Activated effector memory CD4-positive, alpha-beta T cell treated with anti-CD3 and anti-CD28 coated beads, Interleukin-2, amount 50 U/mL, for 16 hours (primary cell): ENCODE measurements around the gene USP4.
"Not testable (repeated sequence)": the region's sequence is repeated elsewhere in the genome, so short reads cannot be mapped to it uniquely, and the experiment has no call there.

Source experiments
- DNase-seq: peaks from one replicate; pipeline ENCODE4 v3.0.0-alpha.2; 2020

USP4 gene, protein sequence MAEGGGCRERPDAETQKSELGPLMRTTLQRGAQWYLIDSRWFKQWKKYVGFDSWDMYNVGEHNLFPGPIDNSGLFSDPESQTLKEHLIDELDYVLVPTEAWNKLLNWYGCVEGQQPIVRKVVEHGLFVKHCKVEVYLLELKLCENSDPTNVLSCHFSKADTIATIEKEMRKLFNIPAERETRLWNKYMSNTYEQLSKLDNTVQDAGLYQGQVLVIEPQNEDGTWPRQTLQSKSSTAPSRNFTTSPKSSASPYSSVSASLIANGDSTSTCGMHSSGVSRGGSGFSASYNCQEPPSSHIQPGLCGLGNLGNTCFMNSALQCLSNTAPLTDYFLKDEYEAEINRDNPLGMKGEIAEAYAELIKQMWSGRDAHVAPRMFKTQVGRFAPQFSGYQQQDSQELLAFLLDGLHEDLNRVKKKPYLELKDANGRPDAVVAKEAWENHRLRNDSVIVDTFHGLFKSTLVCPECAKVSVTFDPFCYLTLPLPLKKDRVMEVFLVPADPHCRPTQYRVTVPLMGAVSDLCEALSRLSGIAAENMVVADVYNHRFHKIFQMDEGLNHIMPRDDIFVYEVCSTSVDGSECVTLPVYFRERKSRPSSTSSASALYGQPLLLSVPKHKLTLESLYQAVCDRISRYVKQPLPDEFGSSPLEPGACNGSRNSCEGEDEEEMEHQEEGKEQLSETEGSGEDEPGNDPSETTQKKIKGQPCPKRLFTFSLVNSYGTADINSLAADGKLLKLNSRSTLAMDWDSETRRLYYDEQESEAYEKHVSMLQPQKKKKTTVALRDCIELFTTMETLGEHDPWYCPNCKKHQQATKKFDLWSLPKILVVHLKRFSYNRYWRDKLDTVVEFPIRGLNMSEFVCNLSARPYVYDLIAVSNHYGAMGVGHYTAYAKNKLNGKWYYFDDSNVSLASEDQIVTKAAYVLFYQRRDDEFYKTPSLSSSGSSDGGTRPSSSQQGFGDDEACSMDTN

DNA sequence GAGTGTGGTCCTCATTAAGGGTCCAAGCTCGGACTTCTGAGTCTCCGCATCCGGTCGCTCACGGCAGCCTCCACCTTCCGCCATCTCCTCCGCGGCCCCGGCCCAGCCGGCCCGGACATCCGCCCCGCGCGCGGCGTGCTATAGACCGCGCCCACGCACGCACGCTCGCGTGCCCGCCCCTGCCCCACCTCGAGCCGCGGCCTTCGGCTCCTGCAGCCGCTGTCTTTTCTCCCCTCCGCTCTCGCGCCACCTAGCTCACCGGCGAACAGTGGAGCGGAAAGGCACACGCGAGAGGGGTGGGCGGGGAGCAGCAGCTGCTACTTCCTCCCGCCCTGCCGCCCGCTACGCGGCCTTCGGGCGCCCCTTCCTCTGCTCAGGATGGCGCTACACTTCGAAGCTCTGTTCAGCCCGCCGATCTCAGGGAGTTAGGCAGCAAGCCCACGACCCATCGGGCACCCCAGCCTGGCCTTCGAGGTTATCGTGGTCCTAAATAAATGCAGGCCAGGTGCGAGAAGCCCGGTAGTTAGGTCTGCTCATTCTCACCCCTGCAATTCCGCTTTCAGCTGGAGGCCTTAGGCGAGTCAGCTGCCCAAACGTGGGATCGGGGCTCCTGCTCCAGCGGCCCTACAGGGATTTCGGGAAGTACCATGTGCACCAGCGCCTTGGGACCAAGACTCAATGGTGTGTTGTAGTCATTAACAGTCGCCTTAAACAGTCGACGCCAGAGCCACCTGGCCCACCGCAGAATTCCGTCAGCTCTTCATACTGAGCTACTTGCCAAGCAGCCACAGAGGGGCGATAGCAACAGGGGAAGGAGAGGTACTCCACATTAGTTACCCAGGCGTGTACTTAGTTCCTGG lies at the start of gene USP4:
Gene USP4, minus strand, starts transcription at position 113 of the 860 bp plus-strand sequence. Its CDS starts 29 bp downstream, at position 84.
- peak; percentile 97 for DNase-seq

DNA sequence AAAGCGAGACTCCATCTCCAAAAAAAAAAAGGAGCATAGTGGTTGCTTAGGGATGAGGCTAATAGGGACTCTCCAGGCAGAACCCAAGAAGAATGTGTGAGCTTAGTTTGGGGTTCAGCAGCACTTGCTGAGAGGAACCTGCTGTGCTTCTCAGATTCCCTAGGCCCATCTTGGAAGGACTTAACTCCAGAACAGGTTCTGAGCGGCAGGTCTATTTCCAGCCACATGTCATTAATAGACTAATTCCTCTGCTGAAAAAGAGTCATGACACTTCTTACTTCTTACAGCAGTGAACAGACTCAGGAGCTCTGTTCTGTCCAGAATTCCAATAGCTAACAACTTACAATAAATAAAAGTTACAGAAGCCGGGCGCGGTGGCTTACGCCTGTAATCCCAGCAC lies 49.4 kb upstream of the USP4 start:
- no peak for DNase-seq

DNA sequence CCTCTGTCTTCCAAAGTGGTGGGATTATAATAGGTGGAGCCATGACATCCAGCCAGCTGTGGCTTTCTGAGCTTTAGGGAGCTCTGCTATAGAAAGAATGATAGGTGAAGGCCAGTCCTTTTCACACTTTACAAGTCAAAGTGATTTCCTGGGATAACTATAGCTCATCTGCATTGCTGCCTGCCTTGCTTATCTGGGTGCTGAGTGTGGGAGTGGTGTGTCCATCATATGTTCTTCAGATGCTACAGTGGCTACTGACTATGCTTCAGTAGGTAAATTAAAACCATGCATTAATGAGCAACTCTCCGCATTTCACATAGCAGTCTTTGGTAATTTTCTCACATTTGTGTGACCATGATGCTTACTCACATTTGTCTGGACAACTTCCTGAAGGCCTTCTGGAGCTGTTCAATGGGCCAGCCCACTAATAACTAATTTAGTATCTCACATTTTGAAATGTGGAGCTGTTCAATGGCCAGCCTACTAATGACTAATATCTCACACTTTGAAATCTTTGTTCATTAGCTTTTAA lies 48.5 kb upstream of the USP4 start:
- DNase-seq: no peak

DNA sequence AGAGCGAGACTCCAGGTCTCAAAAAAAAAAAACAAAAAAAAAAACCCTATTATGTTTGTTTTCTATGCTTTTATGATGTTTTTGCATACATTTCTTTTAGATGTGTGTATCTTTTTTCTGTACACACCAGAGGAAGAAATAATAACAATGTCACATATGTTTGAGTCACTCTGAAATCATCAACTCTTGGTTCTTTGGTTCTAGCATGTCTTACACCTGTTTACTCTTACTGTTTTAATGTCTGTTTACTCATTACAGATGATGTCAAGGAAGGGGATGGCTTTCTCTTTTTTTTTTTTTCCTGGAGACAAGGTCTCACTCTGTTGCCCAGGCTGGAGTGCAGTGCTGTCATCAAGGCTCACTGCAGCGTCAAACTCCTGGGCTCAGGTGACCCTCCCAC lies 47.9 kb upstream of the USP4 start:
- no peak for DNase-seq

DNA sequence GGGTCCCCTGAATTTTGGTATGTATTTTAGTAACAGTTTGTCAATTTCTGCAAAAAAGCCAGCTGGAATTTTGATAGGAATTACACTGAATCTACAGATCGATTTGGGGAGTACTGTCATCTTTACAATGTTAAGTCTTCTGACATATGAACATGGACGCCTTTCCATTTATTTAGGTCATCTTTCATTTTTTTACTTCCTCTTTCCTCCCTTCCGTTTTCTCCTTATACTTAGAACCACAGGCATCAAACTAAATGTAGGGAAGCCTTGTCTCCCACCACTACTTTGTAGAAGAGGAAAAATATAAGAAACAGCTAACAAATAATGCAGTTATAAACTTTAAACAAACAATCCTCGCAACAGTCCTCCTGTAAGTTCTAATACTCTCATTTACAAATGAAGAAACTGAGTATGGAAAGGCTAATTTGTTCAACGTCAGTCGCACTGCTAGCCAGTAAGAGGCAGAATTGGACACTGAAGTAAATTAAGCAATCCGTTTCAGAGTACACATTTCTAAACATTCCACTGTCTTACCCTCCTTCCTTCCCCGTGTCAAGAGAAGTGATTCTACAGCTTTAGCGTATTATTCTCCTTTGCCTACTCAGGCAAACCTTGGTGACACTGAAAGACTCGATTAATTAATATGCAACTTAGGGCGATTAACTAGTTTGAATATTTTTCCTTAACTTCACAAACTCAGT lies 46.4 kb upstream of the USP4 start:
- no peak for DNase-seq

DNA sequence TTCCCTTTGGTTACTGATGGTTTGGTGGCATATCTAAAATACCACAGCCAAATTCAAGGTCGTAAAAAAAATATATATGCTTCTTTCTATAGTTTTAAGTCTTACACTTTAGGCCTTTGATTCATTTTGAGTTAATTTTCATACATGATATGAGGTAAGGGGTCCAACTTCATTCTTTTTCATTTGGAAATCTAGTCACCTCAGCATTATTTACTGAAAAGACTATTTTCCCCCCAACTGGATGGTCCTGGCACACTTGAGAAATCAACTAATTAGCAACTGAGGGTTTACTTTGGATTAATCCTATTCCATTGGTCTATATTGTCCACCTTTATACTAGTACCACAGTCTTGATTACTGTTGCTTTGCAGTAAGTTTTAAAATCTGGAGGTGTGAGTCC lies 45.8 kb upstream of the USP4 start:
- DNase-seq: no peak

DNA sequence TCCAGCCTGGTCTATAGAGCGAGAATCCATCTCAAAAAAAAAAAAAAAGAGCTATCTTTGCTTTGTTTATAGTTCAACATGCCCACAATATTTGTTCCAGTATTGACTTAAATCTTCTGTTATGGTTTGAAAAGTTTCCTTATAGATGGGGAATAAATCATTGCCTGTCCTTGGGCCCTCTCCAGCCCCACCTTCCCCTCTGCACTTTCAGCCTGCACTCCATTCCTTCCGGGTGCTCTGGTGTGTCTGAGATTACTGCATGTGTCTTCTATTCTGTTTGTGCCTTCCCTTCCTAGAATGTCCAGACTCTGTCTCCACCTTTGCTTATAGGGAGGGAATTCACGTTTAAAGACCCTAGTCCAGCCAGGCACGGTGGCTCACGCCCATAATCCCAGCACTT lies 43.5 kb upstream of the USP4 start:
- no peak for DNase-seq

DNA sequence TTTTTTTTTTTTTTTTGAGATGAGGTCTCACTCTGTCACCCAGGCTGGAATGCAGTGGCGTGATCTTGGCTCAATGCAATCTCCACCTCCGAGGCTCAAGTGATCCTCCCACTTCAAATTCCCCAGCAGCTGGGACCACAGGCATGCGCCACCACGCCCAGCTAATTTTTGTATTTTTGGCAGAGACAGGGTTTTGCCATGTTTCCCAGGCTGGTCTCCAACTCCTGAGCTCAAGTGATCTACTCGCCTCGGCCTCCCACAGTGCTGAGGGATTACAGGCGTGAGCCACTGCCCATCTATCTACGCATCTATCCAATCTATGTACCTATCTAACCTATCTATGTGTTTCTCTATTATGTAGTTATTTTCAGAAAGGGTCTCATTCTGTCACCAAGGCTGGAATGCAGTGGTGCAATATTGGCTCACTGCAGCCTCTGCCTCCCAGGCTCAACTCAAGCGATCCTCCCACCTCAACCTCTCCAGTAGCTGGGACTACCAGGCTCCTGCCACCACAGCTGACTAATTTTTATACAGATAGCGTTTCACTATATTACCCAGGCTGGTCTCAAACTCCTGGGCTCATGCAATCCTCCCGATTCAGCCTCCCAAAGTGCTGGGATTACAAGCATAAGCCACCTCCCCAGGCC lies 38.5 kb upstream of the USP4 start:
- DNase-seq: no peak

DNA sequence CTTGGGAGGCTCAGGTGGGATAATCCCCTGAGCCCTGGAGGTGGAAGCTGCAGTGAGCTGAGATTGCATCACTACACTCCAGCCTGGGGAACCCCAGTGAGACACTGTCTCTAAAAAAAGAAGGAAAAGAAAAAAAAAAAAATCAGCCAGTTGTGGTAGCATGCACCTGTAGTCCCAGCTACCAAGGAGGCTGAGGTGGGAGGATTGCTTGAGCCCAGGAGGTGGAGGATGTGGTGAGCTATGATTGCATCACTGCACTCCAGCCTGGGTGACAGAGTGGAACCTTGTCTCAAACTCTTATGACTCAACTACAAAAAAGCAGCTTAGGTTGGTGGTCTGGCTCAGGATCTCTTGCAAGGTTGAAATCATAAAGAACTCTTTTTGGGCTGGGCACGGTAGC lies 37.6 kb upstream of the USP4 start:
- peak; percentile 77 for DNase-seq

DNA sequence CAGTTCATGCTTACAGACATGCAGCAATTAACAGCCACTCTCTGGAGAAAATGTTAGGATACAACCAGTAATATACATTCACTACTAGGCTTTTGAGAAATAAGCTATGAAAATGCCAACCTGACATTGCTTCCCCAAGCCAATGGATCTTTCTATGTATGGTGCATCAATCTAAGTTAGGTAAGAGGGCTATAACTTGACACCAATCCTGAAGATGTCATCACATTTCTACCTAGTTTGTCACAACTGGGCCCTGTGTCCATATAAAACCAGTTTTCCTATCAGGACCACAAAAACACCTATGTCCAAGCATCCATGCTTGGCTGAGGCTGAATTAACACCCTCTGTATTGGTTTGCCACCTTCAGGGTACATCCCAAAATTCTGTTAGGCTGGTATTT lies 32.1 kb upstream of the USP4 start:
- DNase-seq: no peak

DNA sequence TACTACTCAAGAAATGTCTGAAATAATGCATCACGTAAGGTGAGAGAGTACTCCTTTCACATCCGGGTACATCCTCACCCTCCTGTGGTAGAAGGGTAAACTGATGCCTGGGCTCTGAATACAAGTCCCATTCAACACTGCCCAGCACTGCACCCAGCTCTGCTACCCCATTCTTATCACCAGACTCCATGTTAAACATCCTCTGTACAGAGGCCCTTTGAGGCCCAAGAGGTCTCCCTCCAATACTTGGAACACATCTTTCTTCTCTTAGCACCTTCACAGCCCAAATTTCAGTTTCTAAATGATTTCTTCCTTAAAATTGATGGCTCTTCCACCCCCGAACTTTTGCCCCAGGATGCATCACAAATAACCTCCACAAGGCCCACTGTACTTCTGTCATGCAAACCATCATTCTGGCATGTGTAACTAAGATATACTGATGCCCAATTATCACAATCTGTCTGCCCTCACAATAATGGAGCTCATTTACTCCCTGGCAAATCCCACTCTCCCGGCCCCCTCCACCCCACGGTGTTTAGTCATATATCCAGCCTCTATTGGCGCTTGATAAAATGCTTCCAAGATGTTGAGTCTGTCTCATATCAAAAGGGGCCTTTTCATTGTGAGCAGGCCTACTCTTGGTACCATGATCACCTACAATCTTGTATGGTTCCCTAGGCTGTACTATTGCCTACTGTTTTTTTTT lies 30.9 kb upstream of the USP4 start:
- DNase-seq: no peak

DNA sequence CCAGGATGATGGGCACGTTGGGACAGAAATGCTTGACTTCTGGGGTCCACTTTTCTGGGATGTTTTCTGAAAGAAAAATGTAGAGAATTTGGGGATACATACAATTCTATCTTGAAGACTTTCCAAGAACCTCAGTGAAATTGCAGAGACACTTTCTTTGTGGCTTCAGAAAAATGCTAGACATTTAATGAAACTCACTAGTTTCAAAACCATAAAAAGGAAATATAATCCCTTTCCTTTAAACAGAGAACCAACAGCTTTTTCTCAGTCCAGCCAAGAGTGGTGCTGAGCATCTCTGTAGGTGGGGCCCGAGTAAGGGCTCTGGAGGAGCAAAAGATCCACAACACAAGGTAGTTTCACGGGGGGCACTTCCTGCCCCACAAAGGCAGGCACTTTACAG lies 22.7 kb upstream of the USP4 start:
- no peak for DNase-seq

DNA sequence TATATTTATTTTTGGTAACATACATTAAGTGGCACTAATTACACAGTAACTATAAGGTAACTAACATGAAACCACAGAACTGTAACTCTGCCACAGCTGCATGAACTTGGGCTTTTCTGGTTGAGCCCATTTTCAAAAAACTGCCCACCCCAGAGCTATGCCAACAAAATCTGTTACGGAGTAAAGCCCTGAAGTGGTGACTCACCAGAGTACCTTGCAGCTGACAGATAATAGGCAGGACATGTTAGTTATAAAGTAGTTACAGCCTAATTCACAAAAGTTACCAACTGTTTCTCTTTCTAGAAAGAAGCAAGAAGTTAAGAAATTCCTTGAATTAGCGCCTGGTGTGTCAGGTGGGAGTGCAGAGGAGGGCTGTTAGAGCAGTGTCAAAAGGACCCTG lies 19.8 kb upstream of the USP4 start:
- no peak for DNase-seq

DNA sequence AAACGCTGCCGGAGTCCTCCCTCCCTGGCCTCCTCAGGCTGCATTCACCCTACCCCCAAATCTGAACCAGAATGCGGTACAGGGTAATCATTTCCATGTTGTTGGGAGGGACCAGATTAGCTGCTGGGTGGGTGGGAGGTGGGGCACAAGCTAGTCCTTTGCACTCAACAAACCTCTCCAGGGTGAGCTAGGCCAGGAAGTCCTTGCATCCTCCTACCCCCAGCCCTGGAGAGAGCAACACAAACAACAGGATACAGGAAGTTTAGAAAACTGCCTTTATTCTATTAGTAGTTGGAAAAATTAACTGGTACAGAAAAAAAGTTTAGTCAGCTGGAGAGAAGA lies 19.0 kb upstream of the USP4 start:
- no peak for DNase-seq

DNA sequence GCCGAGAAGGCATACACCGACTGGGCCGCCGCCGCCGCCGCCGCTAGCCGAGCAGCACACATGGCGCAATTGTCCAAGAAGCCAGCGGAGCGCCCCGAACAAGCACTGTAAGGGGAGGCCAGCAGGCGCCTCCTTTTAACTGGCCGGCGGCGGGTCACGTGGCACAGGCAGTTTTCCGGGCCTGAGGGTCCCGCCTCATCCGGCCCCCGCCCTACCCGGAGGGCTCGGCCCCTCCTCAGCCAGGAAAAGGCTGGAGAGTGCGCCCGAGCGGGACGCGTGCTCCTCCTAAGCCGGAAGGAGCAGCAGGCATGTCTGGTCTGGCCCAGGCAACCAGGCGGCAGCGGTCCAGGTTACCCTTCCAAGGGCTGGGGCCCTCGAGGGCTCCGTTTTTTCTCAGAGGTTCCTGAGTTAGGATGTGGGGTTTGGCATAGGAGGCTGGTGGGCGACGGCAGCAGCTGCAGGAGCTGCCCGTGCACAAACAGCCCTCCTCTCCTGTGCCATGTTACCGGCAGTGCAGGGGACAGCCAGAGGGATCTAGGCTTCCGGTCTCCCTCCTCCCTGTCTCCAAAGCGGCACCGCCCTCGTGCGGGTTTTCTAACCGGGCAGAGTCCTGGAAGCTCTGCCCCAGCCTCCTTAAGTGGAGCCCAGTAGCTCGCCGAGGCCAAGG lies 18.5 kb upstream of the USP4 start, which contains the start of gene GPX1:
Gene GPX1, minus strand, starts transcription at position 137 of the 667 bp plus-strand sequence. Its CDS starts 75 bp downstream, at position 62.
- DNase-seq: peak; percentile 91

DNA sequence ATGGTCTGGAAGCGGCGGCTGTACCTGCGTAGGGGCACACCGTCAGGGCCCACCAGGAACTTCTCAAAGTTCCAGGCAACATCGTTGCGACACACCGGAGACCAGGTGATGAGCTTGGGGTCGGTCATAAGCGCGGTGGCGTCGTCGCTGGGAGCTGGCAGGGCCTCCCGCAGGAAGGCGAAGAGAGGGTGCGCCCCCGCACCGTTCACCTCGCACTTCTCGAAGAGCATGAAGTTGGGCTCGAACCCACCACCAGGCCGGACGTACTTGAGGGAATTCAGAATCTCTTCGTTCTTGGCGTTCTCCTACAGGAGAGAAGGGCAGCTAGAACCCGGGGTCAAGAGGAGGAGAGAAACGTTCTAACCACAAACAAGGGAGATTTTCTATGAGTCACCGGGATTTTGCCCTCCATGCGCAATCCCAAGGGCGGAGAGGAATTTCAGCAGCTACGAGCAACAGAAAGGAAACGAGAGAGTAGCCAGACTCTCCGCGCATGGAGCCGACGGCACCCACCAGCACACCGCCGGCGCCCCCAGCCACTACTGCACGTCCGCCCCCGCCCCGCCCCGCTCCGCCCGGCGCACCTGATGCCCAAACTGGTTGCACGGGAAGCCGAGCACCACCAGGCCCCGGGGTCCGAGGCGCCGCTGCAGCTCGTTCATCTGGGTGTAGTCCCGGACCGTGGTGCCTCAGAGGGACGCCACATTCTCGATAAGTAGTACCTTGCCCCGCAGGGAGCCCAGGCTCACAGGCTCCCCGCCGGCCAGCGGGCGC lies 17.8 kb upstream of the USP4 start:
- DNase-seq: peak; percentile 80

DNA sequence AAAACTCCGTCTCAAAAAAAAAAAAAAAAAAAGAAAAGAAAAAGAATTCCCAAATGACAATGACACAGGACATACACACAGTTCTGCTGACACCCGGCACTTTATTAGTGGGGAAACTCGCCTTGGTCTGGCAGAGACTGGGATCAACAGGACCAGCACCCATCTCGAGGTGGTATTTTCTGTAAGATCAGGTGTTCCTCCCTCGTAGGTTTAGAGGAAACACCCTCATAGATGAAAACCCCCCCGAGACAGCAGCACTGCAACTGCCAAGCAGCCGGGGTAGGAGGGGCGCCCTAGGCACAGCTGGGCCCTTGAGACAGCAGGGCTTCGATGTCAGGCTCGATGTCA lies 17.2 kb upstream of the USP4 start:
- DNase-seq: not testable (repeated sequence)

DNA sequence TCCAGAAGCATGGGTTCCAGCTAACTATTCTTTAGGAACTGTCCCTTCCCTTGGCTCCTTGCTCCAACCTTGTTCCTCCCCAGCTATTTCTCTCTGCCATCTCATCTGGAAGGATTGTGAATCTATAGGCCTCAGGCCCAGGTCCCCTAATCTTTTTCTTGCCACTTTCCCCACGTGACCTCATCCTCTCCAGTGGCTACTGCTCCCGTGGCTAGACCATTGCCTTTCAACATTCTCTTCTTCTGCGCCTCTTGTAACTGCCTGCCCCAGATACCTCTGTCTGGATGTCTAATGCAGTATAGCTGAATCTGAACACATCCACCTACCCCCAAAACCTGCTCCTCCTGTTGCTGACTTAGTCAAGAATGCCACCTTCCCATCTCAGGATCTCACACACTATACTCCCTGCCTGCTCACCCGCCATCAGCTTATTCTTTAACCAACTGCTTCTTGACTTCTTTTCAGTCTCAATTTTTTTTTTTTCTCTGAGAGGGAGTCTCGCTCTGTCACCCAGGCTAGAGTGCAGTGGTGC lies 13.1 kb upstream of the USP4 start:
- DNase-seq: no peak

DNA sequence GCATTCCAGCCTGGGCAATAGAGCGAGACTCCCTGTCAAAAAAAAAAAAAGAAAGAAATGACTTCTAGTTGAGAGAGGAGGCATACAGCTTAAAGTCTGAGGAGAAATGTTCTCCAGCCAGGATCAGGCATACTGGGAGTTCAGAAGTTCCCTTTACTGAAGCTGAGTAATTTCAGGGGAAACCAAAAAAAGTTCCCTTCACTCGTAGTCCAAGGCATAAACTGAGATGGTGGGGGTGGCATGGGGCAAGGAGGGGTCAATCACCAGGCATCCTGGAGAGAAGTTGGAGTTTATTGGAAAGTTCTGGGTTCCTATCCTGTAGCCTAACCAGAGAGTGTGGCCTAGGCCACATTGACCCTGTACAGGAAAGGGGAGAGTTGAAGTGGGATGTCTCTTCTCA lies 12.4 kb upstream of the USP4 start:
- no peak for DNase-seq
